Measurements from ENCODE around the gene PTAR1.
"Not testable (repeated sequence)": the region's sequence is repeated elsewhere in the genome, so short reads cannot be mapped to it uniquely, and the experiment has no call there.

Gene PTAR1, protein sequence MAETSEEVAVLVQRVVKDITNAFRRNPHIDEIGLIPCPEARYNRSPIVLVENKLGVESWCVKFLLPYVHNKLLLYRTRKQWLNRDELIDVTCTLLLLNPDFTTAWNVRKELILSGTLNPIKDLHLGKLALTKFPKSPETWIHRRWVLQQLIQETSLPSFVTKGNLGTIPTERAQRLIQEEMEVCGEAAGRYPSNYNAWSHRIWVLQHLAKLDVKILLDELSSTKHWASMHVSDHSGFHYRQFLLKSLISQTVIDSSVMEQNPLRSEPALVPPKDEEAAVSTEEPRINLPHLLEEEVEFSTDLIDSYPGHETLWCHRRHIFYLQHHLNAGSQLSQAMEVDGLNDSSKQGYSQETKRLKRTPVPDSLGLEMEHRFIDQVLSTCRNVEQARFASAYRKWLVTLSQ

DNA sequence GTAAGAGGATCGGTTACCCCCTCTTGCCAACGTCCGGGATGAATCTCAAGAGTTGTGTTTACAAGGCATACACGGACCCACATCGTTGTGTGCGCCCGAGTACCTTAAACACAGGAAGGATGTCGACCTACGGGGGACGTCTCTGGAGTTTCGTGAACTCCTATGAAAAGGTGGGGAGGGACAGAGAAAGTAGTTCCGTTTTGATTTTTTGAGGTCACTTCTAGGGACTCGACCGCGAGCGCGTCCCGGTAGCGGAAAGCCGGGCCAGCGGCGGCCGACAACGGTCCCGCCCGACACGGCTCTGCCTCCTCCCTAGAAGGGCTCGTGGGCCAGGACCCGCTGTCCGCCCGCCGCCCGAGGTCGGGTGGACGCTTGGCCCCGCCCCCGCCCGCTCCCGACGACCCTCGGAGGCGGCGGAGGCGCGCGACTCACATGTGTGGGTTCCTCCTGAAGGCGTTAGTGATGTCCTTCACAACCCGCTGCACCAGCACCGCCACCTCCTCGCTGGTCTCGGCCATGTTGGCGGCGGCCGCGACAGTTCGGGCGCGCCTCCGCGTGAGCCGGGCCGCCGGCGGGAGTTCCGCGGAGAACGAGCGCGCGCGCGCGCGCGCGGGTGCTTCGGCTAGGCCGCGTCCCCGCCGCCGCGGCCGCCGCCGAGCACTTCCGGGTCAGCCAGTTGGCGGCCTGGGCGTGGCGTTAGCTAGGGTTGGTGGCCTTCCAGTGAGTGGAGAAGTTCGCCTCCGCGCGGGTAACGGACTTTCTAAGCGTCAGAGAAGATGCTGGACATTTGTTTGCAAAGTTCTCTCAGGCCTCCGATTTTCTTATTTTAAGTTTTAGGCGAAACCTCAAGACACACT, at the start of gene PTAR1:
PTAR1 (minus strand) TSS at position 591 of the 857 bp plus-strand sequence; CDS start at position 518, 73 bp downstream.
- ChIA-PET POLR2A (no interaction called here), CTCF (no interaction called here)
- TF ChIP-seq, protein P1, sequence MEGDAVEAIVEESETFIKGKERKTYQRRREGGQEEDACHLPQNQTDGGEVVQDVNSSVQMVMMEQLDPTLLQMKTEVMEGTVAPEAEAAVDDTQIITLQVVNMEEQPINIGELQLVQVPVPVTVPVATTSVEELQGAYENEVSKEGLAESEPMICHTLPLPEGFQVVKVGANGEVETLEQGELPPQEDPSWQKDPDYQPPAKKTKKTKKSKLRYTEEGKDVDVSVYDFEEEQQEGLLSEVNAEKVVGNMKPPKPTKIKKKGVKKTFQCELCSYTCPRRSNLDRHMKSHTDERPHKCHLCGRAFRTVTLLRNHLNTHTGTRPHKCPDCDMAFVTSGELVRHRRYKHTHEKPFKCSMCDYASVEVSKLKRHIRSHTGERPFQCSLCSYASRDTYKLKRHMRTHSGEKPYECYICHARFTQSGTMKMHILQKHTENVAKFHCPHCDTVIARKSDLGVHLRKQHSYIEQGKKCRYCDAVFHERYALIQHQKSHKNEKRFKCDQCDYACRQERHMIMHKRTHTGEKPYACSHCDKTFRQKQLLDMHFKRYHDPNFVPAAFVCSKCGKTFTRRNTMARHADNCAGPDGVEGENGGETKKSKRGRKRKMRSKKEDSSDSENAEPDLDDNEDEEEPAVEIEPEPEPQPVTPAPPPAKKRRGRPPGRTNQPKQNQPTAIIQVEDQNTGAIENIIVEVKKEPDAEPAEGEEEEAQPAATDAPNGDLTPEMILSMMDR (IDR thresholded peaks at IDR 0.05; ENCODE audit: control extremely low read depth, extremely low read depth, low read depth, missing control alignments): no peak
- peak; percentile 88 for DNase-seq (ENCODE audit: extremely low spot score)

GRCh38 chr9:69809304-69809863, 49.6 kb upstream of the PTAR1 start:
- CTCF ChIA-PET: interaction anchor here (1.2 to 1.6 kb wide), 2 partner anchors 11 to 23 kb away, joined by 3 to 4 read pairs; no protein-coding TSS in a partner anchor
- POLR2A ChIA-PET: no interaction called here
- DNase-seq (ENCODE audit: extremely low spot score): peak; percentile 22
- TF ChIP-seq, protein P1 (IDR thresholded peaks at IDR 0.05; ENCODE audit: control extremely low read depth, extremely low read depth, low read depth, missing control alignments): no peak

DNA sequence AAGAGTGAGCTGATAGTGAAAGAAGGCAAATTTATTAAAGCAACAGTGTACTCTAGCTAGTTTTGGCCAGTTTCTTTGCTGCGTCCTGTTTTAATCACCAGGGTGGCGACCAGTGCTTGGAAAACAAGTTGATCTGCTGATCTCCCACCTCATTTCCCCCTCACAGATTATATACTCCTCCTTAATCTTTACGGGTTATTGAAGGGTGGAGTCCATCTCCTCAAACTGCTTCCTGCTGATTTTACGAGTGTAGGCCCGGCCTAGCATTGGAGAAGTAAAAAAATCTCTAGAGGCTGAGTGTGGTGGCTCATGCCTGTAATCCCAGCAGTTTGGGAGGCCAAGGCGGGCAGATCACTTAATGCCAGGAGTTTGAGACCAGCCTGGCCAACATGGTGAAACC, 46.8 kb upstream of the PTAR1 start:
- TF ChIP-seq, protein P1 (IDR thresholded peaks at IDR 0.05; ENCODE audit: control extremely low read depth, extremely low read depth, low read depth, missing control alignments): no peak
- POLR2A ChIA-PET: no interaction called here
- CTCF ChIA-PET: no interaction called here
- DNase-seq (ENCODE audit: extremely low spot score): no peak

DNA sequence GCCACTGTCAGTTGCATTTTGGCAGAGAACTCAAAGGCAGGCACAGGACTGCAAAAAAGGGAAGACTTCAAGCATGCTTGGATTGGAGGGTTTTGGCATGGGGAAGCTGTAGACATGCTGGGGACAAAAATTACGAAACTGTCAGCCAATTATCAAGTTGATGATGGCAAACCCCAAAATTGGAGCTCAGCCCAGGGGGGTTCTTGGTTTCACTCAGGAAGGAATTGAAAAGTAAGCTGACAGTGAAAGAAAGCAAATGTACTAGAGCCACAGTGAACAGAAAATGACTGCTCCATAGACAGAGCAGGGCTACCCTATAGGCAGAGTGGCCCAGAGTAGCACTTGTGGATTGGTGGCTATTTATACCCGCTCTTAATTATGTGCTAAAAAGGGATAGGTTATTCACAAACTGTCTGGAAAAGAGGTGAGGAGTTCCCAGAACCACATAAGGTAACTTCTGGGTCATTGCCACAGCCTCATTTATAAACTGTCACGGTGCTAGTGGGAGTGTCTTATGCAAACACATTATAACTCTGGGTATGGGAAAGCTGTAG, 46.2 kb upstream of the PTAR1 start:
- TF ChIP-seq, protein P1 (IDR thresholded peaks at IDR 0.05; ENCODE audit: control extremely low read depth, extremely low read depth, low read depth, missing control alignments): no peak
- CTCF ChIA-PET: no interaction called here
- POLR2A ChIA-PET: no interaction called here
- DNase-seq (ENCODE audit: extremely low spot score): no peak

- TF ChIP-seq, protein P1 (IDR thresholded peaks at IDR 0.05; ENCODE audit: control extremely low read depth, extremely low read depth, low read depth, missing control alignments): no peak
- ChIA-PET CTCF (interaction anchor here (0.8 kb wide), 1 partner anchor 13 kb away, joined by 3 read pairs; no protein-coding TSS in a partner anchor), POLR2A (no interaction called here)
- no peak for DNase-seq (ENCODE audit: extremely low spot score)
These were observed 42.2 kb upstream of the PTAR1 start for GRCh38 chr9:69801989-69802388.

GRCh38 chr9:69800027-69800426, 40.2 kb upstream of the PTAR1 start:
- CTCF ChIA-PET; POLR2A ChIA-PET; DNase-seq (ENCODE audit: extremely low spot score): not testable (repeated sequence)

- CTCF ChIA-PET: interaction anchor here (1.1 kb wide), 1 partner anchor 10 kb away, joined by 4 read pairs; no protein-coding TSS in a partner anchor
- DNase-seq (ENCODE audit: extremely low spot score); POLR2A ChIA-PET: not testable (repeated sequence)
These were observed 39.7 kb upstream of the PTAR1 start for GRCh38 chr9:69799521-69799920.
